ENCODE data around the gene PRDM4.

DNA sequence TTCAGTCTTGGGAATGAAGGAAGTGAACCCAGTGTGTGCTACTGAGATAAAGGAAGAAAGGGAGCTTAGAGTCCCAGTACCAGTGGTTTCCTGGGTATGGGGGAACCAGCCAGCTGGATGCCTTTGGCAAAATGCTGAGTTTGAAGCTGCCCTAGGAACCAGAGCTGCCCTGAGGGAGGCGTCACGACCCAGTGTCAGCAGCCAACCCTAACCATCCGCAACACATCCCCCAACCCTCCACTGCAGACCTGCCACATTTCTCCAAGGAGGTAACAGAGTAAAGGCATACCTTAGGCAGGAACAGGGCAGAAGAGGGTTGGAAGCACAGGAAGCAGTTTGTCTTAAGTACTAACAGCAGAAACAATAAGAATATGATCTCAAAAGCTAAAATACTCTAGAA lies 28.6 kb downstream of the PRDM4 start:
- TF ChIP-seq CTCF (IDR thresholded peaks at IDR 0.05) = no peak
- TF ChIP-seq POLR2AphosphoS5 (IDR thresholded peaks at IDR 0.05) = no peak
